ENCODE measurements around the gene ERVFRD-1. TPM values are rescaled to one million over a fixed set of nuclear protein-coding genes. Genes with fewer than 3 reads are reported as not detected.

The ERVFRD-1 gene
- polyA plus RNA-seq, 1 donor from 2014 or later: not detected

- Histone ChIP-seq H3K9me3 (ENCODE audit: low read length) (no peaks in the 10 kb centered on the region), H3K9ac (ENCODE audit: low read length) (peak within 1 kb of the TSS; percentile 93), H2AFZ (ENCODE audit: low read depth, low read length) (peak within 1 kb of the TSS; percentile 92), H3K4me2 (ENCODE audit: low read length) (peak within 1 kb of the TSS; percentile 96), H3K27ac (ENCODE audit: low read length) (peak within 1 kb of the TSS; percentile 79), H4K20me1 (ENCODE audit: insufficient read depth) (no peaks in the 10 kb centered on the region), H3F3A (ENCODE audit: insufficient read depth, low read length, poor library complexity, severe bottlenecking) (peaks cover 9% of the 10 kb centered on the region), H3K9me2 (ENCODE audit: insufficient read depth, low read length) (no peaks in the 10 kb centered on the region), H3K79me2 (replicated peaks; ENCODE audit: insufficient read depth, low read length) (peaks cover 24% of the 10 kb centered on the region), H3K36me3 (ENCODE audit: insufficient read depth, low read length) (no peaks in the 10 kb centered on the region), H3K27me3 (ENCODE audit: insufficient read depth, low read depth, low read length) (no peaks in the 10 kb centered on the region), H3K4me3 (ENCODE audit: low read length) (peak within 1 kb of the TSS; percentile 97)
- no peak for TF ChIP-seq TAF1 (IDR thresholded peaks at IDR 0.05; ENCODE audit: low read depth)
- peak; percentile 1 for TF ChIP-seq REST (IDR thresholded peaks at IDR 0.05; ENCODE audit: borderline replicate concordance)
- TF ChIP-seq EP300 (conservative IDR thresholded peaks at IDR 0.05; ENCODE audit: poor library complexity, severe bottlenecking): peak; percentile 22
- TF ChIP-seq EZH2 (IDR thresholded peaks at IDR 0.05; ENCODE audit: borderline replicate concordance, insufficient read depth, low read length, poor library complexity, severe bottlenecking): no peak
- peak; percentile 87 for TF ChIP-seq POLR2AphosphoS5 (IDR thresholded peaks at IDR 0.05)
- TF ChIP-seq, protein P1, sequence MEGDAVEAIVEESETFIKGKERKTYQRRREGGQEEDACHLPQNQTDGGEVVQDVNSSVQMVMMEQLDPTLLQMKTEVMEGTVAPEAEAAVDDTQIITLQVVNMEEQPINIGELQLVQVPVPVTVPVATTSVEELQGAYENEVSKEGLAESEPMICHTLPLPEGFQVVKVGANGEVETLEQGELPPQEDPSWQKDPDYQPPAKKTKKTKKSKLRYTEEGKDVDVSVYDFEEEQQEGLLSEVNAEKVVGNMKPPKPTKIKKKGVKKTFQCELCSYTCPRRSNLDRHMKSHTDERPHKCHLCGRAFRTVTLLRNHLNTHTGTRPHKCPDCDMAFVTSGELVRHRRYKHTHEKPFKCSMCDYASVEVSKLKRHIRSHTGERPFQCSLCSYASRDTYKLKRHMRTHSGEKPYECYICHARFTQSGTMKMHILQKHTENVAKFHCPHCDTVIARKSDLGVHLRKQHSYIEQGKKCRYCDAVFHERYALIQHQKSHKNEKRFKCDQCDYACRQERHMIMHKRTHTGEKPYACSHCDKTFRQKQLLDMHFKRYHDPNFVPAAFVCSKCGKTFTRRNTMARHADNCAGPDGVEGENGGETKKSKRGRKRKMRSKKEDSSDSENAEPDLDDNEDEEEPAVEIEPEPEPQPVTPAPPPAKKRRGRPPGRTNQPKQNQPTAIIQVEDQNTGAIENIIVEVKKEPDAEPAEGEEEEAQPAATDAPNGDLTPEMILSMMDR (IDR thresholded peaks at IDR 0.05; ENCODE audit: poor library complexity, severe bottlenecking): peak; percentile 87
- no peak for TF ChIP-seq RAD21 (conservative IDR thresholded peaks at IDR 0.05)
- TF ChIP-seq SMC3 (conservative IDR thresholded peaks at IDR 0.05; ENCODE audit: poor library complexity): no peak
- no peak for TF ChIP-seq MXI1 (conservative IDR thresholded peaks at IDR 0.05; ENCODE audit: poor library complexity, severe bottlenecking)
Measured at GRCh38 chr6:11093626-11094410, 17.7 kb downstream of the ERVFRD-1 start, which contains the start of gene SMIM13. Gene SMIM13 (plus strand): TSS chr6:11093834. CDS start chr6:11094314, 480 bp downstream.

DNA sequence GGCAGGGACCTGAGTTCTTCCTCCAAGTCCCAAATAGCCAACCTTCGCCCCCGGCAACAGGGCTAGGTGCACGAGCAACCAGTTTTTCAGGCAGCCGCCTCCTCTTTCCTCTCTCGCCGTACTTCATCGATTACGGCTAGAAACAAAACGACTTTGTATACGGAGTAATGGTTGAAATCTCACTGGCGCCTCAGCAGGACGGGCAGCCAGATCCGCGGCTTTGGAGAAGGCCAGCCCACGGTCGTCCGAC lies 18.2 kb downstream of the ERVFRD-1 start:
- peak; percentile 13 for TF ChIP-seq MXI1 (conservative IDR thresholded peaks at IDR 0.05; ENCODE audit: poor library complexity, severe bottlenecking)
- TF ChIP-seq, protein P1 (IDR thresholded peaks at IDR 0.05; ENCODE audit: poor library complexity, severe bottlenecking): no peak
- Histone ChIP-seq H4K20me1 (ENCODE audit: insufficient read depth) (no peaks in the 10 kb centered on the region), H2AFZ (ENCODE audit: low read depth, low read length) (peak overlapping the region; percentile 92), H3K4me2 (ENCODE audit: low read length) (peak overlapping the region; percentile 40), H3K9ac (ENCODE audit: low read length) (peak overlapping the region; percentile 93), H3K36me3 (ENCODE audit: insufficient read depth, low read length) (no peaks in the 10 kb centered on the region), H3K79me2 (replicated peaks; ENCODE audit: insufficient read depth, low read length) (peaks cover 24% of the 10 kb centered on the region), H3F3A (ENCODE audit: insufficient read depth, low read length, poor library complexity, severe bottlenecking) (peaks cover 9% of the 10 kb centered on the region), H3K4me3 (ENCODE audit: low read length) (peak overlapping the region; percentile 97), H3K27me3 (ENCODE audit: insufficient read depth, low read depth, low read length) (no peaks in the 10 kb centered on the region), H3K27ac (ENCODE audit: low read length) (peak overlapping the region; percentile 79), H3K9me2 (ENCODE audit: insufficient read depth, low read length) (no peaks in the 10 kb centered on the region), H3K9me3 (ENCODE audit: low read length) (no peaks in the 10 kb centered on the region)
